GM21723 (cell line): Measurements from ENCODE around the gene MYPN.
"Not testable (repeated sequence)": the region's sequence is repeated elsewhere in the genome, so short reads cannot be mapped to it uniquely, and the experiment has no call there.

ENCODE experiments used
- ATAC-seq: cut with Tn5 transposase; IDR thresholded peaks from one replicate; pipeline ENCODE4 v1.9.1; 2021; ENCODE audit warnings: mild to moderate bottlenecking, moderate library complexity; ENCODE audit not compliant: unreplicated experiment

Gene MYPN

DNA sequence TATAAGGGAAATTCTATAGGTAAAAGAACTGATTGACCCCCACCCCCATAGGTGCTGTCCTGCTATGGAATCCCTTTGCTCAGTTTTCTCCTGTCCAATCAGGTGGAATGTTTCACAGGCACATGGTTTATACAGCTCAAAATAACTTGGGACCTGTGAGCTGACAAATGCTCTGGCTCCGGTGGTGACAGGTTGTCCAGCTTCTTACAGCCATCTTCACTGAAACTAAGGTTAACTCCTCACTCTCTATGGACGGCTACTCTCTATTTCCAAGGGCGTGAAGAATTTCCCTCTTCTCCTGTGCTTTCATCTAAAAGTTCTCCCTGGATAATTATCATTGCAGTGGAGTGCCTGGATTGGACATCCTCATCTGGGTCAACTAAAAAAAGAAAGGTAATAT lies at the start of gene MYPN:
TSS of gene MYPN (plus strand) at position 158 of the 400 bp plus-strand sequence. CDS start 11,951 bp downstream, outside the sequence.
- no peak for ATAC-seq

GRCh38 chr10:68067029-68067428 lies 42.3 kb upstream of the MYPN start:
- no peak for ATAC-seq

- ATAC-seq = no peak
These were observed 41.8 kb upstream of the MYPN start for GRCh38 chr10:68067508-68067907.

GRCh38 chr10:68073631-68074030 lies 35.7 kb upstream of the MYPN start:
- no peak for ATAC-seq

DNA sequence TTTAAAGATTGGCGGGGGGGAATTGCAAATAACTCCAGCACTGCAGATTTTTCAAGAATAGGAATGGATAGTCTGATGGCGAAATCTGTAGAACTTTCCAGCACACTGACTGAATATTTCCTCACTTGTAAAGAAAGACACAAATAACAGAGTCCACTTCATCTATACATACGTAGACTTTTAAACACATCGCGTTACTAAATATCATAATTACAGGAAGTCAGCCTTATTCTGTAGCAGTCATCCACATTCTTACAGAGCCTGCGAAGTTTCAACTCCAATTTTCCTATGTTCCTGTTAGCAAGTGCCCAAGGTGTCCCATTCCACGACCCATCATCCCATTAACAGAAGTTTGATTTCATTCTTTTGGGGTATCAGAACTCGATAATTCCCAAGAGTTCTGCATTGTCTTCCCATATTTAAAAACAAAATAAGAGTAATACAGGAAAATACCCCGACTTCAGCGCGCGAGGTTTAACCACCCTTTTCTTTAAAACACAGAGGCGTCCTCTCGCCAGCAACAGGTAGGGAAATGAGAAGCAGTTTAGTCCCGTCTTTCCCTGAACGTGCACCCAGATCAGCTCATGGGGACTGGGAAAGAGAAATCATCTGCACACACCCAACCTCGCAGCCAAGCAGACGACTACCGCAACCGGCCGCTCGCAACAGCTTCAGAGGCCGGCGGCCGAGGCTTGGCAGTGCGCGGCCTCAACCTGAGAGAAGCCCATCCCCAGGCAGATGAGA lies 35.1 kb upstream of the MYPN start:
- ATAC-seq = no peak

DNA sequence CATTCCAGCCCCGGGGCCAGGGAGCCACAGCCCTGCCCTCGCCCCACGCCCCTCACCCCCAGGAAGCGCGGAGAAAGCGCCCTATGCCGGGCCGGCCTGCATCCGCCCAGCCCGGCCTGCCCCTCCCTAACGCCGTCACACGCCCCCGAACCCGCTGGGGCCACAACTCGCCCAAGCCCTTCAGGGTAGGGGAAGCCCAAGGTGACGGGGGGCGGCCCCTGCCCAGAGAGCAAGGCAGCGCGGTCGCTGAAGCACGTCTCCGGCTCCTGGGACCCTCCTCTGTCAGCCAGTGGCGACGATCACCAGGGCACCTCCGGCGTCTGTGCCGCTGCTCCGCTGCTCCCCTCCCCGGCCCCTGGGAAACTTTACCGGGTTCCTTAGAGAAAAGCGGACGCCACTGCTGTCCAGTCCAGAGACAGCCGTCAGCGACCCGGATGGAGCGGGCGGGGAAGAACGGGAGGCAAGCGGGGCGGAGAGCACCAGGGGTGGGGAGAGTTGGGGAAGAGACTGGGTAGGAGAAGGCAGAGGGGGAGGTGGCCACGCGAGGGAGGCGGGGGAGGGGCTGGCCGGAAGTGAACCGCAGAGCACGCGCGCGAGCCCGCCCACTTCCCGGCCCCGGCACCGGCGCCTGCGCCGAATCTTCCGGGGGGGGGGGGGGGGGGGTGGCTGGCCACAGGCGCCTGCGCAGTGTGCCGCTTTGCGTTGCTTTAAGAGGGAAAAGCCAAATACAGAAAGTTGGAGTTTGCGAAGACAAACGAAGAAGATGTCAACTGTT lies 34.3 kb upstream of the MYPN start, which contains the start of gene HERC4:
TSS of gene HERC4 (minus strand) at position 509 of the 775 bp plus-strand sequence. CDS start 2,175 bp downstream, outside the sequence.
- ATAC-seq = peak; percentile 91

- no peak for ATAC-seq
These were observed 33.7 kb upstream of the MYPN start for GRCh38 chr10:68075550-68076004.

- ATAC-seq = not testable (repeated sequence)
These were observed 33.2 kb upstream of the MYPN start for GRCh38 chr10:68076081-68076480.

- ATAC-seq = no peak
These were observed 32.3 kb upstream of the MYPN start for GRCh38 chr10:68077026-68077425.

DNA sequence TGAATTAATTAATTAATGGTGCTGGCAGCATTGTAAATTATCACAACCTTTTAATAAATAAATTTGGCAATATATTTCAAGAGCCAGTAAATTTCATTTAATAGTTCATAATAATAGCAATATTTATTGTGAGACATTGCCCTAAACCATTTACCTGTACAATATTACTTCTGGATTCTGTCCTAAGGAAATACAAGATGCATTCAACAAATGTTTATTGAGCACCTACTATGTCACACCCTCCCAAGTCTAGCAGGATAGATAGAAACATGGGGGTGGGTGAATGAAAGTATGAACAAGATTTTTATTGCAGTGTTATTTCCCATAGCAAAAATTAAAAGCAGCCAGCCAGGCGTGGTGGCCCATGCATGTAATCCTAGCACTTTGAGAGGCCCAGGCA lies 29.9 kb upstream of the MYPN start:
- no peak for ATAC-seq

GRCh38 chr10:68080853-68081431 lies 28.3 kb upstream of the MYPN start:
- ATAC-seq = no peak

- no peak for ATAC-seq
These were observed 27.4 kb upstream of the MYPN start for GRCh38 chr10:68081916-68082315.

- ATAC-seq = no peak
These were observed 26.4 kb upstream of the MYPN start for GRCh38 chr10:68082872-68083271.

- ATAC-seq = no peak
These were observed 25.3 kb upstream of the MYPN start for GRCh38 chr10:68083953-68084352.

GRCh38 chr10:68084469-68084868 lies 24.8 kb upstream of the MYPN start:
- no peak for ATAC-seq

DNA sequence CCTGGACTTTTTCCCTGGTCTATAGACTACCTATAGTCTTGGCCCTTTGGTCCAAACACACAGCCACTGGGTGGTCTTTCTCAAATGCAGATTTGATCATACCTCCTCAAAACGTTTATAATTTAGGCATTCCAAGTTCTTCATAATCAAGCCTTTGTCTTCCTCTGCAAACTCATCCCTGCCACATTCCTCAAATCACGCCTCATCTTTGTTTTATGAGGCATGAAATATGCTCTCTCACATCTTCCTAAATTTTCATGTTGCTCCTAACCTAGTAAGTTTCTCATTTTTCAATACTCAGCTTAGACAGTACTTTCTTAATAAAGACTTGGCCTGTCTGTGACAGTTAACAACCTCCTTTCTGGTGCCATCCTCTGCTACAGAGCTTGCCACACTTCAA lies 23.3 kb upstream of the MYPN start:
- no peak for ATAC-seq

- ATAC-seq = no peak
These were observed 22.2 kb upstream of the MYPN start for GRCh38 chr10:68086910-68087684.

GRCh38 chr10:68087685-68088401 lies 21.4 kb upstream of the MYPN start:
- no peak for ATAC-seq

GRCh38 chr10:68088740-68089139 lies 20.5 kb upstream of the MYPN start:
- no peak for ATAC-seq

DNA sequence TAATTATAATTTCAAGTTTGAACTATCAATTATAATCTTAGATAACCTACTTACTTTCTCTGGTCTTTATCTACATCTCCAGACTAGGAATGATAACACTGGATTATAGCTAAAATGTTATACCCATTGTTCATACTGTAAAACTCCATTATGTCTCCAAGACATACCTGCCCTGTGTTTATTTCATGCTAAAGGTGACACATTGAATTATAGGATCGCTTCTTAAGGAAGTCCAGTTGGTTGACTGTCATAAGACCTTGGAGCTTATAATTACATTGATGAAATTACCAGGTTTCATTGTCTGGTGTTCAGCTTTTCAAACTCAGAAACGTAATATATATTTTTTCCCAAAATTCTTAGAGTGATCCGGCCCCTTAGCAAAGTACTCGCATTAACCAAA lies 18.7 kb upstream of the MYPN start:
- ATAC-seq = no peak
